SU-DHL-6 (cell line): Measurements from ENCODE around the gene DSCAML1.

Source experiments
- EZH2phosphoT487 ChIP-seq: fragments of 200-600 bp; sonication (generic), shearing (Covaris generic); conservative IDR thresholded peaks from 2 replicates; pipeline ENCODE4 v1.6.1; 2018; ENCODE audit warnings: mild to moderate bottlenecking, antibody characterized with exemption, low read length, moderate library complexity, mixed read lengths
- TF ChIP-seq, protein P1 (sequence below): fragments of 200-600 bp; sonication (generic); IDR thresholded peaks from one replicate; pipeline ENCODE4 v1.5.1; 2017; ENCODE audit warnings: antibody characterized with exemption, mild to moderate bottlenecking, low read length, moderate library complexity; ENCODE audit not compliant: insufficient read depth, poor library complexity, severe bottlenecking

DNA sequence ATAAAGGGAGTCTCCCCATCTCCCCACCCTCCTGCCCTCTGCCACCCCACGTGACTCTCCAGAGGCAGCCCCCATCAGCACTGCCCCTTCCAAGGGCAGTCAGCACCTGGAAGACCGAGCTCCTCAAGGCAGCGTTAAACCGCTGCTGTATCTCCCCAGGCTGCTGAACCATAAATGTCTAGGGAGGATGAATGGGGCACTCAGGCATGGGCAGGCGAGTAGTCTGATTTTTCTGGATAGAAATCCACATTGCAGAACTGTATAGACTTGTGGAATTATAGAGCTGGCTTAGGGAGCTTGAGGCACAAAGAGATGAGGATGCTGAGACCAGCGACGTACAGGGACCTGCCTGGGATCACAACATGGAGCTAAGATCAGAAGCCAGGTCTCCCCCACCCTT, 269.7 kb downstream of the DSCAML1 start:
- TF ChIP-seq, protein P1, sequence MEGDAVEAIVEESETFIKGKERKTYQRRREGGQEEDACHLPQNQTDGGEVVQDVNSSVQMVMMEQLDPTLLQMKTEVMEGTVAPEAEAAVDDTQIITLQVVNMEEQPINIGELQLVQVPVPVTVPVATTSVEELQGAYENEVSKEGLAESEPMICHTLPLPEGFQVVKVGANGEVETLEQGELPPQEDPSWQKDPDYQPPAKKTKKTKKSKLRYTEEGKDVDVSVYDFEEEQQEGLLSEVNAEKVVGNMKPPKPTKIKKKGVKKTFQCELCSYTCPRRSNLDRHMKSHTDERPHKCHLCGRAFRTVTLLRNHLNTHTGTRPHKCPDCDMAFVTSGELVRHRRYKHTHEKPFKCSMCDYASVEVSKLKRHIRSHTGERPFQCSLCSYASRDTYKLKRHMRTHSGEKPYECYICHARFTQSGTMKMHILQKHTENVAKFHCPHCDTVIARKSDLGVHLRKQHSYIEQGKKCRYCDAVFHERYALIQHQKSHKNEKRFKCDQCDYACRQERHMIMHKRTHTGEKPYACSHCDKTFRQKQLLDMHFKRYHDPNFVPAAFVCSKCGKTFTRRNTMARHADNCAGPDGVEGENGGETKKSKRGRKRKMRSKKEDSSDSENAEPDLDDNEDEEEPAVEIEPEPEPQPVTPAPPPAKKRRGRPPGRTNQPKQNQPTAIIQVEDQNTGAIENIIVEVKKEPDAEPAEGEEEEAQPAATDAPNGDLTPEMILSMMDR, result no peak
- no peak for TF ChIP-seq EZH2phosphoT487
